GM23248 (cell line): ENCODE results near the gene GKN2. TPM values are rescaled to one million over a fixed set of nuclear protein-coding genes. Genes with fewer than 3 reads are reported as not detected.
"Not testable (repeated sequence)": the region's sequence is repeated elsewhere in the genome, so short reads cannot be mapped to it uniquely, and the experiment has no call there.

Experiments
- DNase-seq: peaks from one replicate; pipeline ENCODE4 v3.0.0-alpha.2; 2015
- H2AFZ ChIP-seq: fragments of 200-600 bp; sonication (generic); 2 replicates; pipeline ENCODE4 v1.6.1; 2016; ENCODE audit warnings: antibody characterized with exemption
- H3F3A ChIP-seq: fragments of 200-600 bp; sonication (generic); 2 replicates; pipeline ENCODE4 v1.6.1; 2016; ENCODE audit warnings: mild to moderate bottlenecking, antibody characterized with exemption, mixed run types; ENCODE audit not compliant: insufficient read depth
- H3K27ac ChIP-seq: fragments of 200-600 bp; sonication (generic); 2 replicates; pipeline ENCODE4 v1.5.1; 2016; ENCODE audit warnings: mild to moderate bottlenecking
- H3K27me3 ChIP-seq: fragments of 200-600 bp; sonication (generic); replicated peaks from 2 replicates; pipeline ENCODE4 v1.6.1; 2016; ENCODE audit warnings: mild to moderate bottlenecking; ENCODE audit not compliant: insufficient read depth
- H3K36me3 ChIP-seq: fragments of 200-600 bp; sonication (generic); 2 replicates; pipeline ENCODE4 v1.6.1; 2016; ENCODE audit warnings: low read depth, mild to moderate bottlenecking
- H3K4me1 ChIP-seq: fragments of 200-600 bp; sonication (generic); 2 replicates; pipeline ENCODE4 v1.6.1; 2016; ENCODE audit warnings: mild to moderate bottlenecking; ENCODE audit not compliant: insufficient read depth
- H3K4me2 ChIP-seq: fragments of 200-600 bp; sonication (generic); one replicate; pipeline ENCODE4 v1.6.1; 2016; ENCODE audit warnings: mild to moderate bottlenecking; ENCODE audit not compliant: unreplicated experiment
- H3K4me3 ChIP-seq: fragments of 200-600 bp; sonication (generic); 2 replicates; pipeline ENCODE4 v1.5.1; 2016; ENCODE audit warnings: mild to moderate bottlenecking
- H3K79me2 ChIP-seq: fragments of 200-600 bp; sonication (generic); 2 replicates; pipeline ENCODE4 v1.6.1; 2016; ENCODE audit warnings: mild to moderate bottlenecking; ENCODE audit not compliant: insufficient read depth
- H3K9ac ChIP-seq: fragments of 200-600 bp; sonication (generic); 2 replicates; pipeline ENCODE4 v1.6.1; 2016; ENCODE audit warnings: mild to moderate bottlenecking
- H3K9me2 ChIP-seq: fragments of 200-600 bp; sonication (generic); 2 replicates; pipeline ENCODE4 v1.6.1; 2016; ENCODE audit warnings: mixed run types, mild to moderate bottlenecking, moderate library complexity; ENCODE audit not compliant: insufficient read depth
- H3K9me3 ChIP-seq: fragments of 200-600 bp; sonication (generic); one replicate; pipeline ENCODE4 v1.6.1; 2017; ENCODE audit warnings: low read depth
- H4K20me1 ChIP-seq: fragments of 200-600 bp; sonication (generic); 2 replicates; pipeline ENCODE4 v1.6.0; 2016; ENCODE audit not compliant: insufficient read depth
- EZH2 ChIP-seq: fragments of 200-600 bp; sonication (generic); IDR thresholded peaks from 2 replicates; pipeline ENCODE4 v1.6.1; 2018; ENCODE audit warnings: antibody characterized with exemption, mild to moderate bottlenecking; ENCODE audit not compliant: insufficient read depth, poor library complexity, severe bottlenecking
- EZH2phosphoT487 ChIP-seq: fragments of 200-600 bp; sonication (generic); IDR thresholded peaks from 2 replicates; pipeline ENCODE4 v1.6.1; 2018; ENCODE audit warnings: antibody characterized with exemption, moderate library complexity, mild to moderate bottlenecking, low read depth; ENCODE audit not compliant: insufficient read depth
- WGBS, 2 experiments: methylation state at CpG; one replicate each; pipeline ENCODE4 v1.1.6; 2015 to 2017; ENCODE audit warnings: low lambda C conversion rate in 2 of 2, low coverage in 1 of 2; ENCODE audit errors: missing lambda C conversion rate in 2 of 2; 5-methylcytosine and 5-hydroxymethylcytosine counted together
- in situ Hi-C: fragments of 300-500 bp; cut with MboI; formaldehyde crosslinking; loops from 2 replicates; pipeline ENCODE4 v1.15.0; 2020
- polyA plus RNA-seq: library from polyadenylated mRNA; unstranded; fragments of >200 nt; fragmentation: Nextera tagmentation; extraction: Ambion mirVana; gene quantifications from 2 replicates; pipeline ENCODE4 v1.2.1, GENCODE V29; 2016
- total RNA-seq: library from RNA; depleted of rRNA; stranded (reverse); fragments of >200 nt; shearing (Covaris generic); gene quantifications from 2 replicates; pipeline ENCODE4 v1.2.3, GENCODE V29; 2014; rRNA removed

The GKN2 gene
- total and polyA plus RNA-seq, 2 experiments from 2014 or later, result not detected

DNA sequence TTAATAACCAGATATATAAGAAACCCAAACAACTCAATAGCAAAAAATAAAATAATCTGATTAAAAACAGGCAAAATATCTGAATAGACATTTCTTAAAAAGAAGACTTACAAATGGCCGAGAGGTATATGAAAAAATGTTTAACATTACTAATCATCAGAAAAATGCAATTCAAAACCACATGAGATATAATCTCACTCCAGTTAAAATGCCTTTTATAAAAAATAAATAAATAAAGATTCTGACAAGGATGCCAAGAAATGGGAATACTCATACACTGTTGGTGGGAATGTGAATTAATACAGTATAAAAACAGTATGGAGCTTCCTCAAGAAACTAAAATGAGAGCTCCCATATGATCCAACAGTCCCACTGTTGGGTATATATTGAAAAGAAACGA is 47.6 kb downstream of the GKN2 start:
- Histone ChIP-seq H3K9me3 (no peaks in the 10 kb centered on the region), H3K9me2 (no peaks in the 10 kb centered on the region), H3K27me3 (no peaks in the 10 kb centered on the region), H3F3A (no peaks in the 10 kb centered on the region), H3K4me1 (peaks cover 6% of the 10 kb centered on the region), H3K36me3 (no peaks in the 10 kb centered on the region), H4K20me1 (no peaks in the 10 kb centered on the region), H3K4me2 (no peak overlapping the region), H3K9ac (no peak overlapping the region), H2AFZ (no peak overlapping the region), H3K27ac (no peak overlapping the region), H3K79me2 (no peaks in the 10 kb centered on the region), H3K4me3 (no peak overlapping the region)
- 24 to 26% methylated on average over 2 of the region's 2 CpGs for WGBS, 2 experiments
- in situ Hi-C loops, result no loop called here
- TF ChIP-seq EZH2phosphoT487, result no peak
- no peak for TF ChIP-seq EZH2
- no peak for DNase-seq

DNA sequence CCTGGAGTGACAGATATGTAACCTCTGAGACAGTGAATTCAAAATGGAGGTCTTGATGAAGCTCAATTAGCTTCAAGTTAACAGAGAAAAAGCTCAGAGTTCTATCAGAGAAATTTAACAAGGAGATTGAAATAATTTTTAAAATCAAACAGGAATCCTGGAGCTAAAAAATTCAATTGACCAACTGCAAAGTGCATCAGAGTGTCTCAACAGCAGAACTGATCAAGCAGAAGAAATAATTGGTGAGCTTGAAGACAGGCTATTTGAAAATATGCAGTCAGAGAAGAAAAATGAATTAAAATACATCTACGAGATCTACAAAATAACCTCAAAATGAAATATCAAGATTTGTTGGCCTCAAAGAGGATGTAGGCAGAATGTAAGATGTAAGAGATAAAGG is 51.1 kb downstream of the GKN2 start:
- TF ChIP-seq EZH2phosphoT487 (no peak), EZH2 (no peak)
- Histone ChIP-seq H3K9me3 (no peaks in the 10 kb centered on the region), H3K27me3 (peaks cover 11% of the 10 kb centered on the region; the same call in 1 of the 2 replicates), H3K4me2 (no peak overlapping the region), H3K4me1 (no peaks in the 10 kb centered on the region), H3K79me2 (no peaks in the 10 kb centered on the region), H3K9ac (no peak overlapping the region), H4K20me1 (no peaks in the 10 kb centered on the region), H2AFZ (no peak overlapping the region), H3F3A (no peaks in the 10 kb centered on the region), H3K9me2 (no peaks in the 10 kb centered on the region), H3K36me3 (no peaks in the 10 kb centered on the region), H3K27ac (no peak overlapping the region), H3K4me3 (no peak overlapping the region)
- no peak for DNase-seq
- in situ Hi-C loops, result loop anchor here (5.0 kb wide), 1 partner anchor 154 kb away; no protein-coding TSS in a partner anchor
- WGBS, 2 experiments, result 35 to 49% methylated on average over 1 of the region's 1 CpG

DNA sequence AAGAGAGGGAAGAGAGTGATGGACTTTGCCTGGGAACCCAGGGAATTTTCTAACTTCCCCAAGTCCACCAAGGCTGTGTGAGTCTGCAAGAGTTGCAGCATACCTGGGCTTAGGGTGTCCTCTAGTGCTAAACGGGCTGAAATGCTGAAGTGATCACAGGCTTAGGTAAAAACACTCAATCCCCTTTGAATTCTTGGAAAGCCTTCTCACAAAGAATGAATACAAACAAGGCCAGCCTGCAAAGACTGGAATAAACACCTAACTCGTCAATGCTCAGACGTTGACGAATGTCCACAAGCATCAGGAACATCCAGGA is 51.5 kb downstream of the GKN2 start:
- WGBS, 2 experiments, result 35 to 50% methylated on average over 4 of the region's 4 CpGs
- no peak overlapping the region for H3K27ac ChIP-seq
- H3K4me3 ChIP-seq, result no peak overlapping the region
- no peaks in the 10 kb centered on the region for H3K4me1 ChIP-seq
- H3F3A ChIP-seq, result no peaks in the 10 kb centered on the region
- peaks cover 11% of the 10 kb centered on the region; the same call in 1 of the 2 replicates for H3K27me3 ChIP-seq
- H3K79me2 ChIP-seq, result no peaks in the 10 kb centered on the region
- in situ Hi-C loops, result loop anchor here (5.0 kb wide), 1 partner anchor 154 kb away; no protein-coding TSS in a partner anchor
- DNase-seq, result no peak
- TF ChIP-seq EZH2 (no peak), EZH2phosphoT487 (no peak)
- H3K9ac ChIP-seq, result no peak overlapping the region
- no peaks in the 10 kb centered on the region for H3K36me3 ChIP-seq
- no peak overlapping the region for H3K4me2 ChIP-seq
- no peak overlapping the region for H2AFZ ChIP-seq
- H3K9me2 ChIP-seq, result no peaks in the 10 kb centered on the region
- no peaks in the 10 kb centered on the region for H3K9me3 ChIP-seq
- no peaks in the 10 kb centered on the region for H4K20me1 ChIP-seq

DNA sequence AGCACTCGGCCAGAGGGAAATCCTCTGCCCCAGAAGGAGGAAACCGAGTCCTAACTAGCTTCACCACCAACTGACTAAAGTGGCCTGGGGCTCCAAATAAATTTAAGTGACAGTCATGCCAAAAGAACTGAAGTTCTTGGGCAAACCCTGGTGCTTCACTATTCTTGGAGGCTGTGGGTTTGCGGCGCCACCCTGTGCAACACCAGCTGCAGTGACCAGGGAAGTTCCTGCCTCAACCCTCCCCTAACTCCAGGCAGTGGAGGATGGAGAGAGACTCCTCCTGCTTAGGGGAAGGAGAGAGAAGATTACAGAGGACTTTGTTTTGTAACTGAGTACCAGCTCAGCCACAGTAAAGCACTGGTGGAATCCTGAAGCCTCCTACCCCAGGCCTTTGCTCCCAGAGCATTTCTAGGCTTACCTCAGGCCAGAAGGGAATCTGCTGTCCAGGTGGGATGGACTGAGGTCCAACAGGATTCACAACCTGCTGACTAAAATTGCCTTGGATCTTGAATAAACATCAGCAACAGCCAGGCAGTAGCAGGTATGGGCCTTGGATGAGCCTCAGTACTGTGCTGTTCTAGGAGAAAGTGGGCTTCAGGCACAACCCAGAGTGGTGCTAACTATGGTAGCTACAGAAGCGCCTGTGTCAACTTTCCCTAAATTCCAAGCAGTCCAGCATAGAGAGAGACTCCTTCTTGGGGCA is 52.0 kb downstream of the GKN2 start:
- no peak overlapping the region for H3K27ac ChIP-seq
- H3K9me2 ChIP-seq, result no peaks in the 10 kb centered on the region
- H3F3A ChIP-seq, result no peaks in the 10 kb centered on the region
- no peaks in the 10 kb centered on the region for H3K36me3 ChIP-seq
- TF ChIP-seq EZH2phosphoT487 (no peak), EZH2 (no peak)
- no peak overlapping the region for H2AFZ ChIP-seq
- no peak overlapping the region for H3K4me2 ChIP-seq
- no peak overlapping the region for H3K9ac ChIP-seq
- WGBS, 2 experiments, result 72 to 83% methylated on average over 5 of the region's 5 CpGs
- no peak for DNase-seq
- peaks cover 11% of the 10 kb centered on the region; the same call in 1 of the 2 replicates for H3K27me3 ChIP-seq
- in situ Hi-C loops, result loop anchor here (5.0 kb wide), 1 partner anchor 153 kb away; no protein-coding TSS in a partner anchor
- no peaks in the 10 kb centered on the region for H4K20me1 ChIP-seq
- H3K4me3 ChIP-seq, result no peak overlapping the region
- H3K79me2 ChIP-seq, result no peaks in the 10 kb centered on the region
- H3K4me1 ChIP-seq, result no peaks in the 10 kb centered on the region
- no peaks in the 10 kb centered on the region for H3K9me3 ChIP-seq

DNA sequence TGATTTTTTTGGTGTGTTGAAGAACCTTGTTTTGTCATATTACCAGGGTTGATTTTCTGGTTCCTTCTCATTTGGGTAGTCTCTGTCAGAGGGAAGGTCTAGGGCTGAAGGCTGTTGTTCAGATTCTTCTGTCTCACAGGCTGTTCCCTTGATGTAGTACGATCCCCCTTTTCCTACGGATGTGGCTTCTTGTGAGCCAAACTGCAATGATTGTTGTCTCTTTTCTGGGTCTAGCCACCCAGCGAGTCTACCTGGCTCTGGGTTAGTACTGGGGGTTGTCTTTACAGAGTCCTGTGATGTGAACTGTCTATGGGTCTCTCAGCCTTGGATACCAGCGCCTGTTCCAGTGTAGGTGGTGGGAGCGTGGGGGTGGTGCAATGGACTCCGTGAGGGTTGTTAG is 56.7 kb downstream of the GKN2 start:
- WGBS, 2 experiments, result 73 to 76% methylated on average over 6 of the region's 6 CpGs
- H3K4me3 ChIP-seq, H3F3A ChIP-seq, H2AFZ ChIP-seq, H3K79me2 ChIP-seq, DNase-seq, H3K9me2 ChIP-seq, H3K4me1 ChIP-seq, in situ Hi-C loops, H3K9ac ChIP-seq, H3K9me3 ChIP-seq, H4K20me1 ChIP-seq, H3K27ac ChIP-seq, H3K4me2 ChIP-seq, H3K36me3 ChIP-seq: not testable (repeated sequence)
- peaks cover 36% of the 10 kb centered on the region; the same call in 1 of the 2 replicates for H3K27me3 ChIP-seq

Other genes starting within 250 kb of the GKN2 start
- not detected in 2 replicates for gene ARHGAP25, start 218.1 kb downstream of the GKN2 start, total RNA-seq
- not detected in 2 replicates for gene ARHGAP25, start 218.1 kb downstream of the GKN2 start, polyA plus RNA-seq
- not detected in 2 replicates for gene BMP10, start 81.5 kb downstream of the GKN2 start, total RNA-seq
- not detected in 2 replicates for gene BMP10, start 81.5 kb downstream of the GKN2 start, polyA plus RNA-seq
- not detected in 2 replicates for gene GKN1, start 21.7 kb upstream of the GKN2 start, total RNA-seq
- not detected in 2 replicates for gene GKN1, start 21.7 kb upstream of the GKN2 start, polyA plus RNA-seq
- gene ANTXR1, start 60.3 kb upstream of the GKN2 start, total RNA-seq, result 126 and 128 TPM in 2 replicates
- 187 and 191 TPM in 2 replicates for gene ANTXR1, start 60.3 kb upstream of the GKN2 start, polyA plus RNA-seq